GM18867 (cell line): ENCODE data around the gene PDE6C.

Source experiments
- ATAC-seq: cut with Tn5 transposase; IDR thresholded peaks from one replicate; pipeline ENCODE4 v1.9.1; 2021; ENCODE audit warnings: mild to moderate bottlenecking, moderate library complexity; ENCODE audit not compliant: unreplicated experiment

Gene PDE6C

GRCh38 chr10:93612311-93612710, at the start of gene PDE6C:
PDE6C (plus strand) TSS chr10:93612537; CDS start chr10:93612726, 189 bp downstream.
- no peak for ATAC-seq

GRCh38 chr10:93565446-93565845, 46.9 kb upstream of the PDE6C start:
- ATAC-seq, result no peak

GRCh38 chr10:93566435-93567276, 45.7 kb upstream of the PDE6C start, which contains the start of gene FFAR4:
FFAR4 (plus strand) TSS chr10:93566665; CDS start chr10:93566721, 56 bp downstream.
- ATAC-seq, result no peak

GRCh38 chr10:93567277-93568104, 44.8 kb upstream of the PDE6C start:
- ATAC-seq, result no peak

- ATAC-seq, result no peak
Observed at GRCh38 chr10:93568105-93568390, 44.3 kb upstream of the PDE6C start.

- ATAC-seq, result no peak
Observed at GRCh38 chr10:93570383-93570782, 42.0 kb upstream of the PDE6C start.

GRCh38 chr10:93572606-93573005, 39.7 kb upstream of the PDE6C start:
- ATAC-seq, result no peak

GRCh38 chr10:93573051-93573909, 39.1 kb upstream of the PDE6C start:
- ATAC-seq, result no peak

- ATAC-seq, result no peak
Observed at GRCh38 chr10:93573924-93574323, 38.4 kb upstream of the PDE6C start.

GRCh38 chr10:93576888-93577287, 35.4 kb upstream of the PDE6C start:
- no peak for ATAC-seq

- no peak for ATAC-seq
Observed at GRCh38 chr10:93577565-93577964, 34.8 kb upstream of the PDE6C start.

GRCh38 chr10:93579089-93579488, 33.2 kb upstream of the PDE6C start:
- no peak for ATAC-seq

GRCh38 chr10:93579985-93580711, 32.2 kb upstream of the PDE6C start:
- ATAC-seq, result no peak

- ATAC-seq, result no peak
Observed at GRCh38 chr10:93580828-93581227, 31.5 kb upstream of the PDE6C start.

- no peak for ATAC-seq
Observed at GRCh38 chr10:93584445-93584844, 27.9 kb upstream of the PDE6C start.

GRCh38 chr10:93589648-93590562, 22.4 kb upstream of the PDE6C start:
- no peak for ATAC-seq

- ATAC-seq, result no peak
Observed at GRCh38 chr10:93590638-93591037, 21.7 kb upstream of the PDE6C start.

- no peak for ATAC-seq
Observed at GRCh38 chr10:93591065-93591808, 21.1 kb upstream of the PDE6C start.

- no peak for ATAC-seq
Observed at GRCh38 chr10:93593254-93593653, 19.1 kb upstream of the PDE6C start.
